Fibroblast of lung (primary cell): ENCODE measurements around the gene CAPN12. TPM values are rescaled to one million over a fixed set of nuclear protein-coding genes. Genes with fewer than 3 reads are reported as not detected.

Experiments
- DNase-seq, 2 donors: peaks; one replicate each; pipeline versions ENCODE4 v3.0.0 to v3.0.0-alpha.2; 2010; ENCODE audit warnings: low read depth in 2 of 2
- H2AFZ ChIP-seq: 2 replicates; pipeline ENCODE4 v1.5.1; 2012; ENCODE audit warnings: low read length, control low read depth, inconsistent platforms
- H3K27ac ChIP-seq: 2 replicates; pipeline ENCODE4 v1.5.1; 2011; ENCODE audit warnings: low read length, control low read depth; ENCODE audit not compliant: insufficient read depth
- H3K27me3 ChIP-seq: 2 replicates; pipeline ENCODE4 v1.5.1; 2011; ENCODE audit warnings: mild to moderate bottlenecking, low read length; ENCODE audit not compliant: control insufficient read depth, insufficient read depth
- H3K36me3 ChIP-seq: 2 replicates; pipeline ENCODE4 v1.5.1; 2011; ENCODE audit warnings: low read length; ENCODE audit not compliant: control insufficient read depth, insufficient read depth
- H3K4me1 ChIP-seq: 2 replicates; pipeline ENCODE4 v1.5.1; 2011; ENCODE audit warnings: low read length; ENCODE audit not compliant: control insufficient read depth, insufficient read depth; ENCODE audit errors: extremely low read depth
- H3K4me2 ChIP-seq: 2 replicates; pipeline ENCODE4 v1.5.1; 2011; ENCODE audit warnings: low read length, control low read depth; ENCODE audit not compliant: insufficient read depth; ENCODE audit errors: extremely low read depth
- H3K4me3 ChIP-seq, 4 experiments: fragments of 200-600 bp in 1 of 4; sonication (generic) in 1 of 4; replicated peaks in 1 of 4; 2 replicates each; pipeline ENCODE4 v1.5.1; 2011 to 2016; ENCODE audit warnings: low read length in 4 of 4, low read depth in 3 of 4, mild to moderate bottlenecking in 3 of 4, control low read depth in 2 of 4, inconsistent platforms in 1 of 4, mixed read lengths in 1 of 4; ENCODE audit not compliant: insufficient read depth in 1 of 4; ENCODE audit errors: control extremely low read depth in 1 of 4
- H3K79me2 ChIP-seq: 2 replicates; pipeline ENCODE4 v1.5.1; 2012; ENCODE audit warnings: mild to moderate bottlenecking, low read length, inconsistent platforms; ENCODE audit not compliant: control insufficient read depth, insufficient read depth
- H3K9ac ChIP-seq: 2 replicates; pipeline ENCODE4 v1.5.1; 2011; ENCODE audit warnings: mild to moderate bottlenecking, low read length, control low read depth; ENCODE audit not compliant: insufficient read depth
- H3K9me3 ChIP-seq: 2 replicates; pipeline ENCODE4 v1.5.1; 2012; ENCODE audit warnings: low read depth, low read length; ENCODE audit not compliant: control insufficient read depth, insufficient read depth
- H4K20me1 ChIP-seq: 2 replicates; pipeline ENCODE4 v1.5.1; 2011; ENCODE audit warnings: low read length; ENCODE audit not compliant: control insufficient read depth, insufficient read depth; ENCODE audit errors: extremely low read depth
- EZH2 ChIP-seq: IDR thresholded peaks from 2 replicates; pipeline ENCODE4 v1.5.1; 2012; ENCODE audit warnings: low read length, control low read depth, mild to moderate bottlenecking; ENCODE audit errors: missing control alignments
- polyA plus RNA-seq, 2 donors: library from polyadenylated mRNA; depleted of rRNA in 1 of 2; stranded (reverse) in 1 of 2; unstranded in 1 of 2; fragments of >200 nt; gene quantifications; 2 replicates each; pipeline ENCODE4 v1.2.1, GENCODE V29; 2011 to 2012; ENCODE audit warnings: missing spikeins in 1 of 2
- total RNA-seq: library from RNA; depleted of rRNA; stranded (reverse); fragments of >200 nt; gene quantifications from 2 replicates; pipeline ENCODE4 v1.2.1, GENCODE V29; 2014
- TF ChIP-seq, protein P1 (sequence below), 2 donors: IDR thresholded peaks in 1 of 2; conservative IDR thresholded peaks in 1 of 2; 1 replicate in 1 of 2; 2 replicates in 1 of 2; pipeline ENCODE4 v1.5.1; 2011 to 2012; ENCODE audit warnings: low read length in 2 of 2, control low read depth in 1 of 2, inconsistent platforms in 1 of 2, low read depth in 1 of 2, mild to moderate bottlenecking in 1 of 2

CAPN12 gene
- total and polyA plus RNA-seq, 2 donors (not counting 1 experiment from before 2014, with no cell fraction given): 0.20 to 0.50 TPM

DNA sequence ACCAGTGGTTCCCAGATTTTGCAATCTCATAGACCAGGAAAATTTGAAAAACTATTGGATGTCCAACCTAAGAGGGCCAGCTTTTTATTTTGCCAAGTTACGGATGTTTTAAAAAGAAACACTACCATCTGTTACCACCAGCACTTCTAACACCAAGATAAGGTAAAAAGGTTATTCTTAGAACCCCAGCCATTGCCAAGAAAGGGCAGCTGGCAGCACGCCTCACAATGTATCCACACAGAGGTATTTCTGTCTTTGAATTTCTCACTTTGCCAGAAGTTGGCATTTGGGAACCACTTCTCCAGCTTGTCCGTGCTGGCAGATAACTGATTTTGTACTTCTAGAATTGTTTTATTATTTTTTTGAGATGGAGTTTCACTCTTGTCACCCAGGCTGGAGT, 28.7 kb downstream of the CAPN12 start:
- Histone ChIP-seq H3K27ac (no peak overlapping the region), H4K20me1 (no peaks in the 10 kb centered on the region), H3K9me3 (no peaks in the 10 kb centered on the region), H3K79me2 (peaks cover 40% of the 10 kb centered on the region), H3K36me3 (peaks cover 48% of the 10 kb centered on the region), H3K4me2 (no peak overlapping the region), H3K27me3 (no peaks in the 10 kb centered on the region), H3K9ac (no peak overlapping the region), H3K4me3 (no peak overlapping the region), H3K4me1 (peaks cover 42% of the 10 kb centered on the region), H2AFZ (no peak overlapping the region)
- DNase-seq: no peak
- no peak for TF ChIP-seq EZH2
- TF ChIP-seq, protein P1, sequence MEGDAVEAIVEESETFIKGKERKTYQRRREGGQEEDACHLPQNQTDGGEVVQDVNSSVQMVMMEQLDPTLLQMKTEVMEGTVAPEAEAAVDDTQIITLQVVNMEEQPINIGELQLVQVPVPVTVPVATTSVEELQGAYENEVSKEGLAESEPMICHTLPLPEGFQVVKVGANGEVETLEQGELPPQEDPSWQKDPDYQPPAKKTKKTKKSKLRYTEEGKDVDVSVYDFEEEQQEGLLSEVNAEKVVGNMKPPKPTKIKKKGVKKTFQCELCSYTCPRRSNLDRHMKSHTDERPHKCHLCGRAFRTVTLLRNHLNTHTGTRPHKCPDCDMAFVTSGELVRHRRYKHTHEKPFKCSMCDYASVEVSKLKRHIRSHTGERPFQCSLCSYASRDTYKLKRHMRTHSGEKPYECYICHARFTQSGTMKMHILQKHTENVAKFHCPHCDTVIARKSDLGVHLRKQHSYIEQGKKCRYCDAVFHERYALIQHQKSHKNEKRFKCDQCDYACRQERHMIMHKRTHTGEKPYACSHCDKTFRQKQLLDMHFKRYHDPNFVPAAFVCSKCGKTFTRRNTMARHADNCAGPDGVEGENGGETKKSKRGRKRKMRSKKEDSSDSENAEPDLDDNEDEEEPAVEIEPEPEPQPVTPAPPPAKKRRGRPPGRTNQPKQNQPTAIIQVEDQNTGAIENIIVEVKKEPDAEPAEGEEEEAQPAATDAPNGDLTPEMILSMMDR (conservative IDR thresholded peaks at IDR 0.05 in 1 of 2, IDR thresholded peaks at IDR 0.05 in 1 of 2; ENCODE audit: low read depth in 1 of 2, low read length in 2 of 2): no peak

DNA sequence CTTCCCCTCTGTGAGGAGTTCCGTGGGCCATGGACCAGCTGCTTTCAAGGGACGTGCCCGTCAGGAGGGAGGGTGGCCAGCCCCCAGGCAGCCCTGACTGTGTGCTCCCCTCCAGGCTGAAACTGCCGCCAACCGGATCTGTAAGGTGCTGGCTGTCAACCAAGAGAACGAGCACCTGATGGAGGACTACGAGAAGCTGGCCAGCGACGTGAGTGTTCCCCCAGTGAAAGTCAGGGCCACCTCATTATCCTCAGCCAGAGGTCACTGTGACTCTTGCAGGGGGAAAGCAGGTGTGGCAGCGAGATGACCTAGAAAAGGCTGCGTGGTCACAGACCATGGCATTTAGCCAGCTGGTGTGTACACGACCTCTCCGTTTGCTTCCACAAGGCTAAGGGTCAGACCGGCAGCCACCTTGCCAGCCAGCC, 29.9 kb downstream of the CAPN12 start:
- H3K27ac ChIP-seq: no peak overlapping the region
- peaks cover 51% of the 10 kb centered on the region for H3K4me1 ChIP-seq
- no peak overlapping the region for H3K9ac ChIP-seq
- H2AFZ ChIP-seq: no peak overlapping the region
- no peaks in the 10 kb centered on the region for H4K20me1 ChIP-seq
- no peak overlapping the region for H3K4me3 ChIP-seq
- no peaks in the 10 kb centered on the region for H3K9me3 ChIP-seq
- TF ChIP-seq EZH2: no peak
- TF ChIP-seq, protein P1 (conservative IDR thresholded peaks at IDR 0.05 in 1 of 2, IDR thresholded peaks at IDR 0.05 in 1 of 2; ENCODE audit: low read depth in 1 of 2, low read length in 2 of 2): no peak
- no peaks in the 10 kb centered on the region for H3K27me3 ChIP-seq
- no peak for DNase-seq
- peaks cover 39% of the 10 kb centered on the region for H3K79me2 ChIP-seq
- peaks cover 52% of the 10 kb centered on the region for H3K36me3 ChIP-seq
- no peak overlapping the region for H3K4me2 ChIP-seq

DNA sequence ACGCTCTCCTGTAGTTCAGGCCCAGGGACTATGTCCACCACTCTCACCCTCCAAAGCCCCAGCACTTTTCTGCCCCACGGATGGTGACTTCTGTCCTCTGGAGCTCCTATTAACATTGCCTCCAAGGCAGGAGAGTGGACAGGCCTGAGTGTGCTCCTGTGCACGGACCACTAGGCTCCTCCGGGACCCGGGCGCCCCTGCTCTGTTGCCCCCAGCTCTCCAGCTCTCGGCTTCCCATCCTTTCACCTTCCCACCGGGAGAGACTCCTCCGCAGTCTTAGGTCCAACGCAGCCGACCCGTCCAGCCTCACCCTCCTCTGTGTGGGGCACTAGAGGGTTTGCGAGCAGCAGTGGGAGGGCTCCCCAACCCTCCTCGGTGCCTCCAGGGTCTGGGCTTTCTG, 30.4 kb downstream of the CAPN12 start:
- Histone ChIP-seq H3K4me3 (no peak overlapping the region), H3K79me2 (peaks cover 40% of the 10 kb centered on the region), H2AFZ (no peak overlapping the region), H3K27ac (no peak overlapping the region), H3K36me3 (peaks cover 54% of the 10 kb centered on the region), H4K20me1 (no peaks in the 10 kb centered on the region), H3K9ac (no peak overlapping the region), H3K27me3 (no peaks in the 10 kb centered on the region), H3K4me2 (no peak overlapping the region), H3K4me1 (peaks cover 49% of the 10 kb centered on the region), H3K9me3 (no peaks in the 10 kb centered on the region)
- TF ChIP-seq EZH2: no peak
- TF ChIP-seq, protein P1 (conservative IDR thresholded peaks at IDR 0.05 in 1 of 2, IDR thresholded peaks at IDR 0.05 in 1 of 2; ENCODE audit: low read depth in 1 of 2, low read length in 2 of 2): no peak
- no peak for DNase-seq
